C4-2B (cell line): ENCODE data around the gene RHOXF2B.
"Not testable (repeated sequence)": the region's sequence is repeated elsewhere in the genome, so short reads cannot be mapped to it uniquely, and the experiment has no call there.

ENCODE experiments used
- CTCF ChIP-seq: fragments of 450-650 bp; conservative IDR thresholded peaks from 2 replicates; pipeline ENCODE4 v1.5.1; 2017; ENCODE audit warnings: mild to moderate bottlenecking
- ZFX ChIP-seq: fragments of 450-650 bp; IDR thresholded peaks from 2 replicates; pipeline ENCODE4 v1.6.1; 2017

GRCh38 chrX:120042712-120043111, 34.8 kb downstream of the RHOXF2B start:
- not testable (repeated sequence) for TF ChIP-seq CTCF, ZFX
